Esophagus muscularis mucosa (tissue), 4 donors: Measurements from ENCODE around the gene MSH2.

ENCODE experiments used
- CTCF ChIP-seq, 3 experiments: fragments of 200-600 bp in 2 of 3; fragments of 450-650 bp in 1 of 3; sonication (generic) in 2 of 3; IDR thresholded peaks; one replicate each; pipeline ENCODE4 v1.5.1; 2017 to 2019; ENCODE audit warnings: antibody characterized with exemption in 3 of 3, mild to moderate bottlenecking in 2 of 3, moderate library complexity in 1 of 3
- EP300 ChIP-seq: sonication (generic); formaldehyde crosslinking; IDR thresholded peaks from one replicate; pipeline ENCODE4 v1.6.1; 2017; ENCODE audit warnings: antibody characterized with exemption
- POLR2A ChIP-seq: fragments of 450-650 bp; IDR thresholded peaks from one replicate; pipeline ENCODE4 v1.6.1; 2017; ENCODE audit warnings: antibody characterized with exemption, moderate library complexity, mild to moderate bottlenecking, low read depth
- POLR2AphosphoS5 ChIP-seq, 2 donors: sonication (generic); formaldehyde crosslinking; IDR thresholded peaks; one replicate each; pipeline ENCODE4 v1.6.1; 2017; ENCODE audit warnings: antibody characterized with exemption in 2 of 2

GRCh38 chr2:47386551-47386950 is 16.4 kb upstream of the MSH2 start:
- TF ChIP-seq POLR2AphosphoS5 (IDR thresholded peaks at IDR 0.05) (no peak), CTCF (IDR thresholded peaks at IDR 0.05) (no peak), POLR2A (no peak), EP300 (no peak)
